ENCODE results near the gene DNAAF1.
"Not testable (repeated sequence)": the region's sequence is repeated elsewhere in the genome, so short reads cannot be mapped to it uniquely, and the experiment has no call there.

DNAAF1 gene

GRCh38 chr16:84105301-84105815 is 39.8 kb upstream of the DNAAF1 start:
- H3K4me3 ChIP-seq (replicated peaks; ENCODE audit: low read depth, low read length): no peak overlapping the region
- DNase-seq (ENCODE audit: low read depth): no peak
- no peak for TF ChIP-seq CTCF (IDR thresholded peaks at IDR 0.05; ENCODE audit: low read length, missing control alignments)

GRCh38 chr16:84105948-84106740 is 39.0 kb upstream of the DNAAF1 start:
- DNase-seq (ENCODE audit: low read depth): no peak
- TF ChIP-seq CTCF (IDR thresholded peaks at IDR 0.05; ENCODE audit: low read length, missing control alignments): no peak

GRCh38 chr16:84107921-84108320 is 37.2 kb upstream of the DNAAF1 start:
- no peak for DNase-seq (ENCODE audit: low read depth)
- no peak overlapping the region for H3K4me3 ChIP-seq (replicated peaks; ENCODE audit: low read depth, low read length)
- no peak for TF ChIP-seq CTCF (IDR thresholded peaks at IDR 0.05; ENCODE audit: low read length, missing control alignments)

More at GRCh38 chr16:84105948-84106740, 39.0 kb upstream of the DNAAF1 start:
- H3K4me3 ChIP-seq (replicated peaks; ENCODE audit: low read depth, low read length): no peak overlapping the region

GRCh38 chr16:84109598-84110335 is 35.3 kb upstream of the DNAAF1 start:
- TF ChIP-seq CTCF (IDR thresholded peaks at IDR 0.05; ENCODE audit: low read length, missing control alignments): no peak
- no peak overlapping the region for H3K4me3 ChIP-seq (replicated peaks; ENCODE audit: low read depth, low read length)
- DNase-seq (ENCODE audit: low read depth): no peak

- DNase-seq (ENCODE audit: low read depth): no peak
Observed at GRCh38 chr16:84110527-84110926, 34.6 kb upstream of the DNAAF1 start.

GRCh38 chr16:84111525-84111924 is 33.6 kb upstream of the DNAAF1 start:
- no peak for DNase-seq (ENCODE audit: low read depth)
- no peak overlapping the region for H3K4me3 ChIP-seq (replicated peaks; ENCODE audit: low read depth, low read length)
- no peak for TF ChIP-seq CTCF (IDR thresholded peaks at IDR 0.05; ENCODE audit: low read length, missing control alignments)

More at GRCh38 chr16:84110527-84110926, 34.6 kb upstream of the DNAAF1 start:
- H3K4me3 ChIP-seq (replicated peaks; ENCODE audit: low read depth, low read length): no peak overlapping the region
- no peak for TF ChIP-seq CTCF (IDR thresholded peaks at IDR 0.05; ENCODE audit: low read length, missing control alignments)

- not testable (repeated sequence) for DNase-seq (ENCODE audit: low read depth)
Observed at GRCh38 chr16:84111949-84112348, 33.2 kb upstream of the DNAAF1 start.

More at GRCh38 chr16:84111949-84112348, 33.2 kb upstream of the DNAAF1 start:
- H3K4me3 ChIP-seq (replicated peaks; ENCODE audit: low read depth, low read length): not testable (repeated sequence)
